ENCODE data around the gene RAB40C.

DNA sequence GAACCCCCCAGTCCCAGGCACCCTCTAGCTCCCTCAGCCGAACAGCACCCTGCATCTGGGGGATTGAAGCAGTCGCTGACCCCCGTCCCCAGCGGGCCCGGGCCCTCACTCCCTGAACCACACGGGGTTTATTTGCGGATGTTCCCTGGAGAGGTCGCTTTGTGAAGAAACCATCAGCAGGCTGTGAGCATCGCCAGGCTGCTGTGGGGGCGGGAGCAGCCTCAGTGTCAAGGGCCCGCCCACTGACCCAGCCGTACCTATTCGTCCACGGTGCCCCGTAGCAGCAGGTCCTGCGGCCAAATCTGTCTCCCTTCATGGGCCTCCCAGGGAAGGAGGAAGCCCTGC, 6.4 kb upstream of the RAB40C start:
- TF ChIP-seq, protein P1, sequence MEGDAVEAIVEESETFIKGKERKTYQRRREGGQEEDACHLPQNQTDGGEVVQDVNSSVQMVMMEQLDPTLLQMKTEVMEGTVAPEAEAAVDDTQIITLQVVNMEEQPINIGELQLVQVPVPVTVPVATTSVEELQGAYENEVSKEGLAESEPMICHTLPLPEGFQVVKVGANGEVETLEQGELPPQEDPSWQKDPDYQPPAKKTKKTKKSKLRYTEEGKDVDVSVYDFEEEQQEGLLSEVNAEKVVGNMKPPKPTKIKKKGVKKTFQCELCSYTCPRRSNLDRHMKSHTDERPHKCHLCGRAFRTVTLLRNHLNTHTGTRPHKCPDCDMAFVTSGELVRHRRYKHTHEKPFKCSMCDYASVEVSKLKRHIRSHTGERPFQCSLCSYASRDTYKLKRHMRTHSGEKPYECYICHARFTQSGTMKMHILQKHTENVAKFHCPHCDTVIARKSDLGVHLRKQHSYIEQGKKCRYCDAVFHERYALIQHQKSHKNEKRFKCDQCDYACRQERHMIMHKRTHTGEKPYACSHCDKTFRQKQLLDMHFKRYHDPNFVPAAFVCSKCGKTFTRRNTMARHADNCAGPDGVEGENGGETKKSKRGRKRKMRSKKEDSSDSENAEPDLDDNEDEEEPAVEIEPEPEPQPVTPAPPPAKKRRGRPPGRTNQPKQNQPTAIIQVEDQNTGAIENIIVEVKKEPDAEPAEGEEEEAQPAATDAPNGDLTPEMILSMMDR (IDR thresholded peaks at IDR 0.05; ENCODE audit: insufficient read depth, low read length) = no peak
- TF ChIP-seq POLR2AphosphoS5 (IDR thresholded peaks at IDR 0.05; ENCODE audit: low read depth) (no peak), GABPA (IDR thresholded peaks at IDR 0.05; ENCODE audit: low read depth) (no peak), SPI1 (IDR thresholded peaks at IDR 0.05; ENCODE audit: borderline replicate concordance, low read depth) (no peak)

Data from HL-60 (cell line).